ENCODE results near the gene LUM. TPM values are rescaled to one million over a fixed set of nuclear protein-coding genes. Genes with fewer than 3 reads are reported as not detected.

The LUM gene
- total RNA-seq, 4 donors from 2014 or later, result 36.6 to 83.5 (median 63.7) TPM

DNA sequence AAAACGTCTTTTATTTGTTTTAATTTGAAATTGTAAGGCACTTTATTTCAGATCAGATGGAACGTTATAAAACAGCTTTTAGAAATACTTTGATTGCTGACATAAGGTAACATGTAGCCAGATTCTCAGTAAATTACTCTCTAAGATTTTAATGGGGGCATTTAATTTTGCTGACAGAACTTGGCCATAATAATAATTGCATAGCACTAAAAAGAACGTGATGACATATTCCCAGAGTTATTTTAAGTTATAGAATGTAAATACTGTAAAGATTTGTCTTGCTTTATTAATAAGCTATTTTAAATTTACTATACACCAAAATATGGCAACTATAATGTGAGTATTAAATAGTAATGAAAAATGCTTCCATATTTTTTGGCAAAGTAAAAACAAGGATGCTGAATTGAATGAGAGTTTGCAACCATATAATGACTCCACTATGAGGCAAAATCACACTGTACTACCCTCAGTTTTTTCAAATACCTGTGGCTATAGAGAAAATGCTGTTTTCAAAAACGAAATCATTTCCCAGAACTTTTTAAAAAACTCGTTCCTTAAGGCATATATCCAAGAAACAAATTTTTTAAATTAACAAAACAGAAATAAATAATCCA lies 876 bp downstream of the LUM start:
- H3K27ac ChIP-seq (replicated peaks in 1 of 4), result peak overlapping the region in 1 of 4 donors; percentile 23
- intact Hi-C loops (cut with DNase I), result no loop called here
- TF ChIP-seq, protein P1, sequence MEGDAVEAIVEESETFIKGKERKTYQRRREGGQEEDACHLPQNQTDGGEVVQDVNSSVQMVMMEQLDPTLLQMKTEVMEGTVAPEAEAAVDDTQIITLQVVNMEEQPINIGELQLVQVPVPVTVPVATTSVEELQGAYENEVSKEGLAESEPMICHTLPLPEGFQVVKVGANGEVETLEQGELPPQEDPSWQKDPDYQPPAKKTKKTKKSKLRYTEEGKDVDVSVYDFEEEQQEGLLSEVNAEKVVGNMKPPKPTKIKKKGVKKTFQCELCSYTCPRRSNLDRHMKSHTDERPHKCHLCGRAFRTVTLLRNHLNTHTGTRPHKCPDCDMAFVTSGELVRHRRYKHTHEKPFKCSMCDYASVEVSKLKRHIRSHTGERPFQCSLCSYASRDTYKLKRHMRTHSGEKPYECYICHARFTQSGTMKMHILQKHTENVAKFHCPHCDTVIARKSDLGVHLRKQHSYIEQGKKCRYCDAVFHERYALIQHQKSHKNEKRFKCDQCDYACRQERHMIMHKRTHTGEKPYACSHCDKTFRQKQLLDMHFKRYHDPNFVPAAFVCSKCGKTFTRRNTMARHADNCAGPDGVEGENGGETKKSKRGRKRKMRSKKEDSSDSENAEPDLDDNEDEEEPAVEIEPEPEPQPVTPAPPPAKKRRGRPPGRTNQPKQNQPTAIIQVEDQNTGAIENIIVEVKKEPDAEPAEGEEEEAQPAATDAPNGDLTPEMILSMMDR (IDR thresholded peaks at IDR 0.05), result no peak
- TF ChIP-seq POLR2A (IDR thresholded peaks at IDR 0.05; ENCODE audit: low read depth), result no peak
- DNase-seq (ENCODE audit: extremely low spot score), result no peak
- 58% methylated on average over 5 of the region's 5 CpGs for WGBS
- H3K27me3 ChIP-seq, result no peaks in the 10 kb centered on the region
- H3K36me3 ChIP-seq, result no peaks in the 10 kb centered on the region
- peaks cover 0 to 9% (median 6%) of the 10 kb centered on the region in 4 donors for H3K4me1 ChIP-seq
- H3K4me3 ChIP-seq, result peak overlapping the region in 3 of 4 donors; percentile 36 to 46 (median 39)
- no peaks in the 10 kb centered on the region for H3K9me3 ChIP-seq

DNA sequence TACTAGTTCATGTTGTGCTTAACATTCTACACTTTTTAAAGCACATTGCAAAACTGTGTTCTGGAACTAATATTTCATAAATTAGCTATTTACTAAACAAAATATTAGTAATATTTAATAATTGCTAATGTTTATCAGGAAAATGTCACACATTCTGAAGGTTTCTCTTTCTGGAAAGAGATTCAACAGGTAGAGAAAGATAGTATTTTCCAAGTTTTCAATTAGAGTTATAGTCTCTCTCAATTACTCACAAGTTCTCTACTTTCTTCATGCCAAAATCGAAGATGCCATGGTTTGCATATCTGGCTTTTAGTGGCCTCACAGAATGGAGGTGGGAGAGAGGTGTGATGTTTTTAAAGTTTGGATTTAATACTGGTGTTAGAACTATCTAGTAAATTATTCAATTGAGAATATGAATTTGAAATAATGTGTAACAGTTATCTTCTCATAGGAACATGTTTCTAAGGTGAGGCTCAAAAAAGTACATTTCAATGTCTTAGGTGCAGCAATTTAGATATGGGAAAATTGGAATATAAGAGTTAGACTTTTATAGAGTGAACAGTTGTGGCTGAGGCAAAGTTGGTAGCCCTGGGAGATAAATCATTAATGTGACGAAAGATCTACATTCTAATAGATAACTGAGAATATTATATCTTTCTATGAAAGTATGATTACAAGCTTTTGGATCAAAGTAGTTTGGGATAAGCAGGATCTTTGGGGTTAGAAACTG lies 1.5 kb downstream of the LUM start:
- H3K27ac ChIP-seq (replicated peaks in 1 of 4), result peak overlapping the region in 2 of 4 donors; percentile 23 to 28
- intact Hi-C loops (cut with DNase I), result loop anchor here (5.0 kb wide), 1 partner anchor 132 kb away; no protein-coding TSS in a partner anchor
- WGBS, result 76% methylated on average over 2 of the region's 2 CpGs

DNA sequence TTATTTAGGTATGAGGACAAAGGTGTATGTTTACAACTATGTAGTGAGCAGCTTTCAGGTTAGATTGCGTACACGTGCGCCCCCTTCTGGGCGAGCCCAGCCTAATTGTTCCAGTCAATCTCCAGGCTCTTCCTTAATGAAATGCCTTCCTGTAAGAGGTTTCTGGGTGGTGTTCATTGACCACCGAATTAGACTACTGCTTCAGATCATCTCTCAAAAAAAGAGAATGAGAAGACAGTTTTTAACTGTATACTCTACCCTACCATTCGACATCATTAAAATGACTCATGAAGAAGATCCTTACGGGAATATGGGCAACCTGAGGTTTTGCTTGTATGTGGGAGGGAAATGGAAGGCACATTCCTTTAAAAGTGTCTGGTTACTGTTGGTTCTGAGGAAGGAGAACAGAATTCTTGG lies 2.1 kb downstream of the LUM start:
- peaks cover 0 to 9% (median 6%) of the 10 kb centered on the region in 4 donors for H3K4me1 ChIP-seq
- no peak for TF ChIP-seq EP300 (IDR thresholded peaks at IDR 0.05)
- TF ChIP-seq, protein P1 (IDR thresholded peaks at IDR 0.05), result peak in 2 of 3 experiments; percentile 39 to 53
- peak overlapping the region in 3 of 4 donors; percentile 36 to 46 (median 39) for H3K4me3 ChIP-seq
- H3K9me3 ChIP-seq, result no peaks in the 10 kb centered on the region
- intact Hi-C loops (cut with DNase I), result loop anchor here (5.0 kb wide), 1 partner anchor 132 kb away; no protein-coding TSS in a partner anchor
- no peaks in the 10 kb centered on the region for H3K27me3 ChIP-seq
- no peak for DNase-seq (ENCODE audit: extremely low spot score)
- WGBS, result 45% methylated on average over 7 of the region's 7 CpGs
- H3K36me3 ChIP-seq, result no peaks in the 10 kb centered on the region
- peak overlapping the region in 1 of 4 donors; percentile 32 for H3K27ac ChIP-seq (replicated peaks in 1 of 4)

More for the DNA sequence above, 1.5 kb downstream of the LUM start:
- Histone ChIP-seq H3K27me3 (no peaks in the 10 kb centered on the region), H3K4me3 (peak overlapping the region in 3 of 4 donors; percentile 36 to 46 (median 39)), H3K4me1 (peaks cover 0 to 9% (median 6%) of the 10 kb centered on the region in 4 donors), H3K36me3 (no peaks in the 10 kb centered on the region), H3K9me3 (no peaks in the 10 kb centered on the region)
- no peak for DNase-seq (ENCODE audit: extremely low spot score)
- TF ChIP-seq POLR2AphosphoS5 (IDR thresholded peaks at IDR 0.05) (no peak), EP300 (IDR thresholded peaks at IDR 0.05) (no peak), POLR2A (IDR thresholded peaks at IDR 0.05; ENCODE audit: low read depth) (no peak)
- TF ChIP-seq, protein P1 (IDR thresholded peaks at IDR 0.05), result no peak

DNA sequence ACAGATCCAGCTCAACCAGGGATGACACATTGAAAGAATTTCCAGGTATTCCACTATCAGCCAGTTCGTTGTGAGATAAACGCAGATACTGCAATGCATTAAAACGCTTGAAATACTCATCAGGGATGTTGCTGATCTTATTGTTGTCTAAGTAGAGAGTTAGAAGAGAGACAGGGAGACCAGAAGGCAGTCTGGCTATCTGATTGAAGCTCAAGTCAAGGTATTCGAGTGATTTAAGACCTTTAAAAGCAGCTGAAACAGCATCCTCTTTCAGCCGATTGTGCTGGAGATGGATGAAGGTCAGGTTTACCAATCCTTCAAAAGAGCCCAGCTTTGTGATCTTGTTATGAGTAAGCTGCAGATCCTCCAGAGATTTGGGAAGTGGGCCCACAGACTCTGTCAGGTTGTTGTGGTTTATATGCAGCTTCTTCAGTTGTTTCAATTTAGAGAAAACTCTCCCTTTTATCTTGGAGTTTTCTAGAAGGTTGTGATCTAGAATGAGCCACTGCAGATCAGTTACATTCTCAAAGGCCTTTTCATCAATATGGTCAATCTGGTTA lies 3.0 kb downstream of the LUM start:
- intact Hi-C loops (cut with DNase I), result loop anchor here (5.0 kb wide), 1 partner anchor 131 kb away; no protein-coding TSS in a partner anchor
- Histone ChIP-seq H3K27me3 (no peaks in the 10 kb centered on the region), H3K4me3 (no peak overlapping the region), H3K4me1 (peaks cover 0 to 9% (median 6%) of the 10 kb centered on the region in 4 donors), H3K36me3 (no peaks in the 10 kb centered on the region), H3K27ac (replicated peaks in 1 of 4) (no peak overlapping the region), H3K9me3 (no peaks in the 10 kb centered on the region)
- TF ChIP-seq, protein P1 (IDR thresholded peaks at IDR 0.05), result no peak
- TF ChIP-seq EP300 (IDR thresholded peaks at IDR 0.05) (no peak), POLR2A (IDR thresholded peaks at IDR 0.05; ENCODE audit: low read depth) (no peak), POLR2AphosphoS5 (IDR thresholded peaks at IDR 0.05) (no peak)
- WGBS, result 92% methylated on average over 5 of the region's 5 CpGs
- no peak for DNase-seq (ENCODE audit: extremely low spot score)
